ENCODE measurements around the gene CCDC12.

CCDC12 gene

GRCh38 chr3:46930166-46930944 is 46.2 kb downstream of the CCDC12 start:
- peak overlapping the region; percentile 46 for H3K27ac ChIP-seq (replicated peaks)
- H3K4me3 ChIP-seq (replicated peaks; ENCODE audit: insufficient read depth, low read length) = no peak overlapping the region
- peak in 1 of 2 experiments; percentile 31 for DNase-seq (ENCODE audit: low read depth in 1 of 2, low spot score in 1 of 2)
- TF ChIP-seq, protein P1, sequence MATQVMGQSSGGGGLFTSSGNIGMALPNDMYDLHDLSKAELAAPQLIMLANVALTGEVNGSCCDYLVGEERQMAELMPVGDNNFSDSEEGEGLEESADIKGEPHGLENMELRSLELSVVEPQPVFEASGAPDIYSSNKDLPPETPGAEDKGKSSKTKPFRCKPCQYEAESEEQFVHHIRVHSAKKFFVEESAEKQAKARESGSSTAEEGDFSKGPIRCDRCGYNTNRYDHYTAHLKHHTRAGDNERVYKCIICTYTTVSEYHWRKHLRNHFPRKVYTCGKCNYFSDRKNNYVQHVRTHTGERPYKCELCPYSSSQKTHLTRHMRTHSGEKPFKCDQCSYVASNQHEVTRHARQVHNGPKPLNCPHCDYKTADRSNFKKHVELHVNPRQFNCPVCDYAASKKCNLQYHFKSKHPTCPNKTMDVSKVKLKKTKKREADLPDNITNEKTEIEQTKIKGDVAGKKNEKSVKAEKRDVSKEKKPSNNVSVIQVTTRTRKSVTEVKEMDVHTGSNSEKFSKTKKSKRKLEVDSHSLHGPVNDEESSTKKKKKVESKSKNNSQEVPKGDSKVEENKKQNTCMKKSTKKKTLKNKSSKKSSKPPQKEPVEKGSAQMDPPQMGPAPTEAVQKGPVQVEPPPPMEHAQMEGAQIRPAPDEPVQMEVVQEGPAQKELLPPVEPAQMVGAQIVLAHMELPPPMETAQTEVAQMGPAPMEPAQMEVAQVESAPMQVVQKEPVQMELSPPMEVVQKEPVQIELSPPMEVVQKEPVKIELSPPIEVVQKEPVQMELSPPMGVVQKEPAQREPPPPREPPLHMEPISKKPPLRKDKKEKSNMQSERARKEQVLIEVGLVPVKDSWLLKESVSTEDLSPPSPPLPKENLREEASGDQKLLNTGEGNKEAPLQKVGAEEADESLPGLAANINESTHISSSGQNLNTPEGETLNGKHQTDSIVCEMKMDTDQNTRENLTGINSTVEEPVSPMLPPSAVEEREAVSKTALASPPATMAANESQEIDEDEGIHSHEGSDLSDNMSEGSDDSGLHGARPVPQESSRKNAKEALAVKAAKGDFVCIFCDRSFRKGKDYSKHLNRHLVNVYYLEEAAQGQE (IDR thresholded peaks at IDR 0.05; ENCODE audit: insufficient replicate concordance, low read depth) = no peak
- no peak for TF ChIP-seq POLR2AphosphoS5 (IDR thresholded peaks at IDR 0.05; ENCODE audit: low read depth)
- no peak for TF ChIP-seq CTCF (IDR thresholded peaks at IDR 0.05; ENCODE audit: insufficient read depth, low read length)
- no peak for TF ChIP-seq GABPA (IDR thresholded peaks at IDR 0.05; ENCODE audit: low read depth)
- no peak for TF ChIP-seq SPI1 (IDR thresholded peaks at IDR 0.05; ENCODE audit: borderline replicate concordance, low read depth)
- no peaks in the 10 kb centered on the region for H3K27me3 ChIP-seq (ENCODE audit: insufficient read depth, poor library complexity, severe bottlenecking)

DNA sequence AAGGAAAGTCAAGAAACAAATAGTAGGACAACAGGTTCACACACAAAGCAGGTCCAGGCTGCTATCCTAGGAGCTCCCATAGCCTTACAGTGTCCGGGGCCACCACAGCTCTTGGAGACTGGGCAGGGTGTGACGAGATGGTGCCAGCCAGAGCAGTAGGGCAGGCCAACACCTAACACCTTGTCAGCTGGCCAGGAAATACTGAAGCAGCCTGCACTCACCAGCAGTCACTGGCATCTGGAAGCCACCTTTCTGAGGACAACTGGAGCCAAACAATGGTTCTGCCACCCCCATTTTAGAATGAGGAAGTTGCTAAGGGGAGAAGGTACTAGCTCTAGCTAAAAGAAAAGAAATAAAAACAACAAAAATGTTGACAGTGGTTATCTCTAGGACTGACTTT is 47.2 kb downstream of the CCDC12 start:
- H3K27me3 ChIP-seq (ENCODE audit: insufficient read depth, poor library complexity, severe bottlenecking) = no peaks in the 10 kb centered on the region
- TF ChIP-seq SPI1 (IDR thresholded peaks at IDR 0.05; ENCODE audit: borderline replicate concordance, low read depth) (peak; percentile 23; the same call in 1 of the 2 replicates), POLR2AphosphoS5 (IDR thresholded peaks at IDR 0.05; ENCODE audit: low read depth) (no peak)
- peak in 1 of 2 experiments; percentile 43 for DNase-seq (ENCODE audit: low read depth in 1 of 2, low spot score in 1 of 2)
- H3K27ac ChIP-seq (replicated peaks) = peak overlapping the region; percentile 30
- no peak overlapping the region for H3K4me3 ChIP-seq (replicated peaks; ENCODE audit: insufficient read depth, low read length)

DNA sequence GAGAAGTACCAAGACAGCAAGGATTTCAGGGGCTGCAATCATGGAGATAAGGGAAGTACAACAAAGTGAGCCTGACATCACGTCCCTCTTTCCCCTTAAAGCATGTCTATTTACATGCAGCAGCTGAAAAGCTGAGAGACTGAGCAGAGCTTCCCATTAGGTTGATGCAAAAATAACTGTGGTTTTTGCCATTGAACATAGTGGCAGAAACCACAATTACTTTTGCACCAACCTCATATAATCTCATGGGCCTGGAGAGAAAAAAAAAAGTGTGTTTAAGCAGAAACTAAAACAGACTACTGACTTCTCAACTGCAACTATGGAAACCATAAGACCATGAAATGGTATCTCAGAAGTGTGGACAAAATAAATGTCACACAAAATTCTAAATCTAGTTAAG is 48.3 kb downstream of the CCDC12 start:
- DNase-seq (ENCODE audit: low read depth in 1 of 2, low spot score in 1 of 2) = peak; percentile 79 to 87
- Histone ChIP-seq H3K4me3 (replicated peaks; ENCODE audit: insufficient read depth, low read length) (no peak overlapping the region), H3K27me3 (ENCODE audit: insufficient read depth, poor library complexity, severe bottlenecking) (no peaks in the 10 kb centered on the region), H3K27ac (replicated peaks) (peak overlapping the region; percentile 30)
- TF ChIP-seq POLR2AphosphoS5 (IDR thresholded peaks at IDR 0.05; ENCODE audit: low read depth) (peak; percentile 53; the same call in 1 of the 2 replicates), SPI1 (IDR thresholded peaks at IDR 0.05; ENCODE audit: borderline replicate concordance, low read depth) (no peak)

- Histone ChIP-seq H3K4me3 (replicated peaks; ENCODE audit: insufficient read depth, low read length) (no peak overlapping the region), H3K27me3 (ENCODE audit: insufficient read depth, poor library complexity, severe bottlenecking) (no peaks in the 10 kb centered on the region), H3K27ac (replicated peaks) (peak overlapping the region; percentile 67)
- no peak for TF ChIP-seq SPI1 (IDR thresholded peaks at IDR 0.05; ENCODE audit: borderline replicate concordance, low read depth)
- no peak for DNase-seq (ENCODE audit: low read depth in 1 of 2, low spot score in 1 of 2)
Observed at GRCh38 chr3:46927718-46928073, 48.8 kb downstream of the CCDC12 start.

DNA sequence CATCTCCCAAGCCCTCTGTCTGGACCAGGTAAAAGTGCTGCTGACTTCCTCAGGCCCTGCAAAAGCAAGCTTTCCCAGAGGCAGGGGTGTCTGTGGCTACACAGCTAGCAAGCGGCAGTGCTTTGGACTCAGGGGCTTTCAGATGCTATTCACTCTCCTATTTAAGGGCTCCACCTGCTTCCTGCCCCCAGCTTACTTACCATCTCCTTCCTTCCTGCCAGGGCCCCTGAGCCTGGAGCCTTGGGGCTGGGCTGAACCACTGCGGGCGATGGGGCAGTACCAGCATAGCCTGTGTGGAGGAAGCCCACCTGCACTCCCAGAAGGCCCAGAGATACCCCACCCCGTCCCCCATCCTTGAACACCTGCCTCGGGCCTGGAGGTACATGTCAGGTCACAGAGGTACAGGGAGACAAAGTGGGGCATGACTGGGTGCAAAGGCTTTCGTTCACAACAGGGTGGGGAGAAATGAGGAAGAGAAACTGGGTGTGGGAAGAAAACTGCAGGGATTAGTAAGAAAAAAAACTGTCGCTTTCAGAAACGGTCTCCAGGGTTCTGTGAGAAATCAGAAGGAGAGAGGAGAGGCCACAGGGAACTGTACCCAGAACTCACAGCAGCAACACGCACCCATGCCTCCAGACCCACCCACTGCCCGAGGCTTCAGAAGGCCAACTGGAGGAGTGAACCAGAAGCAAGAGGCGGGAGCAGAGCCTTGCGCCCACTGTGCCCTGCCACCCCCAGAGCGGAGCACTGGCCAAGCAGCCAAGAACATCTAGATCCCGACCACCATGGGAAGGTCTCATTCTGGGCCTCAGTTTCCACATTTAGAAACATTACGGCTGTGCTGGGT is 49.5 kb downstream of the CCDC12 start:
- Histone ChIP-seq H3K27me3 (ENCODE audit: insufficient read depth, poor library complexity, severe bottlenecking) (no peaks in the 10 kb centered on the region), H3K4me3 (replicated peaks; ENCODE audit: insufficient read depth, low read length) (peak overlapping the region; percentile 12; the same call in 1 of the 2 replicates), H3K27ac (replicated peaks) (peak overlapping the region; percentile 67)
- DNase-seq (ENCODE audit: low read depth in 1 of 2, low spot score in 1 of 2) = peak; percentile 42 to 66
- TF ChIP-seq POLR2AphosphoS5 (IDR thresholded peaks at IDR 0.05; ENCODE audit: low read depth) = no peak
- peak; percentile 86 for TF ChIP-seq SPI1 (IDR thresholded peaks at IDR 0.05; ENCODE audit: borderline replicate concordance, low read depth)

GRCh38 chr3:46926447-46926846 is 50.1 kb downstream of the CCDC12 start:
- TF ChIP-seq GABPA (IDR thresholded peaks at IDR 0.05; ENCODE audit: low read depth) (no peak), POLR2AphosphoS5 (IDR thresholded peaks at IDR 0.05; ENCODE audit: low read depth) (no peak), SPI1 (IDR thresholded peaks at IDR 0.05; ENCODE audit: borderline replicate concordance, low read depth) (no peak), CTCF (IDR thresholded peaks at IDR 0.05; ENCODE audit: insufficient read depth, low read length) (no peak)
- TF ChIP-seq, protein P1 (IDR thresholded peaks at IDR 0.05; ENCODE audit: insufficient replicate concordance, low read depth) = no peak
- no peak overlapping the region for H3K4me3 ChIP-seq (replicated peaks; ENCODE audit: insufficient read depth, low read length)
- peak overlapping the region; percentile 67 for H3K27ac ChIP-seq (replicated peaks)
- no peak for DNase-seq (ENCODE audit: low read depth in 1 of 2, low spot score in 1 of 2)
- no peaks in the 10 kb centered on the region for H3K27me3 ChIP-seq (ENCODE audit: insufficient read depth, poor library complexity, severe bottlenecking)

All from HL-60 (cell line).